Measurements from ENCODE around the gene OR14K1.

DNA sequence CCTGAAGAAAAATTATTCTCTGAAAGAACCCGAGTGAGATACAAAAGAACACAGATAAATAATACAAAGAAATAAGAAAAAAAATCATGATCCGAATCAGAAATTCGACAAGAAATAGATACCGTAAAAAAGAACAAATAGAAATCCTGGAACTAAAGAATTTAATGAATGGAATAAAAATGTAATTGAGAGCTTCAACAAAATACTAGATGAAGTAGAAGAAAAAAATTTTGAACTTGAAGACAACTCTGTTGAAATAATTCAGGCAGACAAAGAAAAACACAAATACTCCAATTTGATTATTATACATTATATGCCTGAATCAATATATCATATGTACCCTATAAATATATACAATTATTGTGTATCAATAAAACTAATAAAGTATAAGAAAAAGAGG, 17.2 kb upstream of the OR14K1 start:
- TF ChIP-seq NFRKB (IDR thresholded peaks at IDR 0.05): no peak
- TF ChIP-seq SUZ12 (IDR thresholded peaks at IDR 0.05): no peak
- no peak for TF ChIP-seq BHLHE40 (IDR thresholded peaks at IDR 0.05; ENCODE audit: borderline replicate concordance)
- TF ChIP-seq SP1 (IDR thresholded peaks at IDR 0.05): no peak
- no peak for TF ChIP-seq FOXA1 (IDR thresholded peaks at IDR 0.05)
- TF ChIP-seq FOXK2 (IDR thresholded peaks at IDR 0.05): no peak
- no peak for TF ChIP-seq TARDBP (IDR thresholded peaks at IDR 0.05)
- no peak for TF ChIP-seq CTBP1 (IDR thresholded peaks at IDR 0.05; ENCODE audit: borderline replicate concordance)
- no peak for TF ChIP-seq FOXM1 (IDR thresholded peaks at IDR 0.05; ENCODE audit: borderline replicate concordance)
- TF ChIP-seq ELF4 (IDR thresholded peaks at IDR 0.05): no peak
- no peak for TF ChIP-seq LEF1 (IDR thresholded peaks at IDR 0.05; ENCODE audit: borderline replicate concordance)
- TF ChIP-seq ZNF384 (IDR thresholded peaks at IDR 0.05): no peak
- no peak for TF ChIP-seq ARNT (IDR thresholded peaks at IDR 0.05)
- TF ChIP-seq L3MBTL2 (conservative IDR thresholded peaks at IDR 0.05): no peak
